ENCODE measurements around the gene TMEM107. TPM values are rescaled to one million over a fixed set of nuclear protein-coding genes. Genes with fewer than 3 reads are reported as not detected.

Gene TMEM107
- total RNA-seq, 4 donors from 2014 or later = 15.9 to 21.0 (median 17.6) TPM

- WGBS, 2 donors = 80 to 85% methylated on average over 4 of the region's 4 CpGs
- DNase-seq (ENCODE audit: low spot score in 2 of 2) = no peak
- H3K4me3 ChIP-seq (ENCODE audit: low read depth, poor library complexity, severe bottlenecking) = no peak overlapping the region
- intact Hi-C loops (cut with DNase I; ENCODE audit: low total_unique reads) = no loop called here
- TF ChIP-seq, protein P1, sequence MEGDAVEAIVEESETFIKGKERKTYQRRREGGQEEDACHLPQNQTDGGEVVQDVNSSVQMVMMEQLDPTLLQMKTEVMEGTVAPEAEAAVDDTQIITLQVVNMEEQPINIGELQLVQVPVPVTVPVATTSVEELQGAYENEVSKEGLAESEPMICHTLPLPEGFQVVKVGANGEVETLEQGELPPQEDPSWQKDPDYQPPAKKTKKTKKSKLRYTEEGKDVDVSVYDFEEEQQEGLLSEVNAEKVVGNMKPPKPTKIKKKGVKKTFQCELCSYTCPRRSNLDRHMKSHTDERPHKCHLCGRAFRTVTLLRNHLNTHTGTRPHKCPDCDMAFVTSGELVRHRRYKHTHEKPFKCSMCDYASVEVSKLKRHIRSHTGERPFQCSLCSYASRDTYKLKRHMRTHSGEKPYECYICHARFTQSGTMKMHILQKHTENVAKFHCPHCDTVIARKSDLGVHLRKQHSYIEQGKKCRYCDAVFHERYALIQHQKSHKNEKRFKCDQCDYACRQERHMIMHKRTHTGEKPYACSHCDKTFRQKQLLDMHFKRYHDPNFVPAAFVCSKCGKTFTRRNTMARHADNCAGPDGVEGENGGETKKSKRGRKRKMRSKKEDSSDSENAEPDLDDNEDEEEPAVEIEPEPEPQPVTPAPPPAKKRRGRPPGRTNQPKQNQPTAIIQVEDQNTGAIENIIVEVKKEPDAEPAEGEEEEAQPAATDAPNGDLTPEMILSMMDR (IDR thresholded peaks at IDR 0.05) = no peak
- TF ChIP-seq POLR2A (IDR thresholded peaks at IDR 0.05) = no peak
Measured at GRCh38 chr17:8133941-8134340, 42.2 kb downstream of the TMEM107 start.

DNA sequence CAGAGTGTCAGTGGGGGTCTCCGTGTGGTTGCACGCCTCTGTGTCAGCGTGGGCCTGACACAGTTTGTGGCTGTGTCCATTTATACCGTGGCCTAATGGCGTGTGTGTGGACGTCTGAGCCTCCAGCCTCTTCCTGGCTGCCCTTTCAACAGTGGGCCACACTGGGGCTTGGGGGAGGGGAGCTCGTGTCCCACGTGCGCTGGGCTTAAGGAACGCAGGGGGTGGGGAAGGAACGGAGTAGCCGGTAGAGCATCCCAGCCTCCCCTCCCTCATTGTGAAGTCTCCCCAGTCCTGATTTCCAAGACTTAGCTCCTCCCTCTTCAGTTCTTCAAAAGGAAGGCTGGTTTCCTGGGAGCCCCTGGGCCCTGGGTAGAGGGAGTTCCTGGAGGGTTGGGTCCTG is 42.8 kb downstream of the TMEM107 start:
- TF ChIP-seq POLR2A (IDR thresholded peaks at IDR 0.05) = no peak
- TF ChIP-seq, protein P1 (IDR thresholded peaks at IDR 0.05) = no peak
- no peak overlapping the region for H3K4me3 ChIP-seq (ENCODE audit: low read depth, poor library complexity, severe bottlenecking)

DNA sequence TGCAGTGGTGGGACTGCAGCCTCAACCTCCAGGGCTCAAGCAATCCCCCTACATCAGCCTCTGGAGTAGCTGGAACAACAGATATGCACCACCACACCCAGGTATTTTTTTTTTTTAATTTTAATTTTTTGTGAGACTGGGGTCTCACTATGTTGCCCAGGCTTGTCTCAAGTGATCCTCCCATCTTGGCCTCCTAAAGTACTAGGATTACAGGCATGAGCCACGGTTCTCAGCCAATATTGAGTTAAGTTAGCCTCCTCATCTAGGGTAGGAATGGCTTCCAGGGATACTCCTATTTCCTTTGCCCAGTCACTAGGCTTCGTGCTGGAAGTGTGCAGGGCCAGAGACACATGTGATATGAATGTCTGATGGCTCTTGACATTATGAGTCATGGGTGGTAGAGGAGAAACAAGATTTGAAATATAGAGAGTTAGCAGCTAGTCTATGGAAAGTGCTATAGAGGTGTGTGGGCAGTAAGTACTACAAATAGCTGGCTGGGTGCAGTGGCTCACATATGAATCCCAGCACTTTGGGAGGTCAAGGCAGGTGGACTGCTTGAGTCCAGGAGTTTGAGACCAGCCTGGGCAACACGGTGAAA is 44.2 kb downstream of the TMEM107 start:
- intact Hi-C loops (cut with DNase I; ENCODE audit: low total_unique reads) = no loop called here
- 69 to 70% methylated on average over 3 of the region's 3 CpGs for WGBS, 2 donors
- no peak overlapping the region for H3K4me3 ChIP-seq (ENCODE audit: low read depth, poor library complexity, severe bottlenecking)
- no peak for TF ChIP-seq POLR2A (IDR thresholded peaks at IDR 0.05)
- TF ChIP-seq, protein P1 (IDR thresholded peaks at IDR 0.05) = no peak
- DNase-seq (ENCODE audit: low spot score in 2 of 2) = no peak

More for the DNA sequence above, 42.8 kb downstream of the TMEM107 start:
- intact Hi-C loops (cut with DNase I; ENCODE audit: low total_unique reads) = no loop called here
- no peak for DNase-seq (ENCODE audit: low spot score in 2 of 2)
- 81% methylated on average over 12 of the region's 12 CpGs for WGBS, 2 donors

DNA sequence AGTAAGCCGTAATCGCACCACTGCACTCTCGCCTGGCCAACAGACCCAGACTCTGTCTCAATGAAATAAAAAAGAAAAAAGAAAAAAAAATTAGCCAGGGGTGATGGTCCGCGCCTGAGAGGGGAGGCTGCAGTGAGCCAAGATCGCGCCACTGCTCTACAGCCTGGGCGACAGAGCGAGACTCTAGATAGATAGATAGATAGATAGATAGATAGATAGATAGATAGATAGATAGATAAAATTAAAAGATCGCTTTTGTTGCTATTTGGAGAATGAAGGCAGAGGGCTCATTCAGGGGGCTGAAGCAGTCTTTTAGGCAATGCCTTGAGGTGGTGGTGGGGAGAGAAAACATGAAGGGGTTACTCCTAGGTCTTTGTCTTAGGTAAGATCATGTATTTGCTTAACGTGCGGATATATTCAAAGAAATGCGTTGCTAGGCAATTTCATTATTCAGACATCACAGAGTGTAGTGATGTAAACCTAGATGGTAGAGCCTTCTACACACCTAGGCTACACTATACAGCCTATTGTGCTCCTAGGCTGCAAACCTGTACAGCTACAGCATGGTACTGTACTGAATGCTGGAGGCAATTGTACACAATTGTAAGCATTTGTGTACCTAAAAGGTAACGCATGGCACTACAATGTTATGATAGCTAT is 47.9 kb downstream of the TMEM107 start:
- DNase-seq (ENCODE audit: low spot score in 2 of 2) = no peak
- intact Hi-C loops (cut with DNase I; ENCODE audit: low total_unique reads) = no loop called here
- H3K4me3 ChIP-seq (ENCODE audit: low read depth, poor library complexity, severe bottlenecking) = no peak overlapping the region
- WGBS, 2 donors = 79 to 83% methylated on average over 14 of the region's 14 CpGs
- TF ChIP-seq, protein P1 (IDR thresholded peaks at IDR 0.05) = no peak
- TF ChIP-seq POLR2A (IDR thresholded peaks at IDR 0.05) = no peak

DNA sequence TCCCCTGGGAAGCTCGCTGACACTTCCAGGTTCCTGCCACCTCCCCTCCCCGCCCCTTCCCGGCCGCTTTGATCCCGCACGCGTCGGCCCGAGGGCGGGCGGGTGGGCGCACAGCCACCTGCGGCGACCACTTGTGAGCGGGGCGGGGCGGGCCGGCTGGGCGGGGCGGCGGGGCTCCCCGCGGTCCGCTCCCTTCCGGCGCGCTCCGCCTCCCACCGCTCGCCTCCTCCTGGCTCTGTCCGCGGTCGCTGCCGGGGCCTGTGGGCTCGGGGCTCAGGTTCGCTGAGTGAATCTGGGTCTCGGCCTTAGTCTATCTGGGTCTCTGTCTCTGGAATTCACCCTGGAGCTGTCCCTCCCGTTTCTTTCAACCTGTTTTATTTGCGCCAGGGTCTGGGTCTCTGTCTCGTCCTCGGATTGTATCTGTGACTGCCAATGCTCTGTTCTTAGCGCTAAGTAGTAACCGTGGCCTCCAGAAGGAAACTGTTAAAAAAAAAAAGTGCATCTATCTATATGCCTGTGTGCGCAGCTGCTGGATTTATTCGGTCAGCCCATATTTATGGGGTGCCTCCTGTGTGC is 49.6 kb downstream of the TMEM107 start:
- intact Hi-C loops (cut with DNase I; ENCODE audit: low total_unique reads) = no loop called here
- WGBS, 2 donors = 0 to 1% methylated on average over 31 to 44 of the region's 45 CpGs
- TF ChIP-seq POLR2A (IDR thresholded peaks at IDR 0.05) = no peak
- TF ChIP-seq, protein P1 (IDR thresholded peaks at IDR 0.05) = no peak
- DNase-seq (ENCODE audit: low spot score in 2 of 2) = no peak
- H3K4me3 ChIP-seq (ENCODE audit: low read depth, poor library complexity, severe bottlenecking) = peak overlapping the region; percentile 42

Measured in lower leg skin (tissue), 4 donors.